Peyer's patch (tissue), 4 donors: ENCODE data around the gene CHMP4B.

ENCODE experiments used
- POLR2A ChIP-seq, 2 donors: fragments of 450-650 bp; IDR thresholded peaks; one replicate each; pipeline ENCODE4 v1.5.1; 2017; ENCODE audit warnings: antibody characterized with exemption in 2 of 2, mild to moderate bottlenecking in 2 of 2, moderate library complexity in 2 of 2
- TF ChIP-seq, protein P1 (sequence below), 6 experiments: fragments of 450-650 bp in 4 of 6; fragments of 200-600 bp in 2 of 6; sonication (generic) in 1 of 6; IDR thresholded peaks; one replicate each; pipeline ENCODE4 v1.5.1; 2017 to 2019; ENCODE audit warnings: antibody characterized with exemption in 6 of 6, mild to moderate bottlenecking in 3 of 6, moderate library complexity in 1 of 6

DNA sequence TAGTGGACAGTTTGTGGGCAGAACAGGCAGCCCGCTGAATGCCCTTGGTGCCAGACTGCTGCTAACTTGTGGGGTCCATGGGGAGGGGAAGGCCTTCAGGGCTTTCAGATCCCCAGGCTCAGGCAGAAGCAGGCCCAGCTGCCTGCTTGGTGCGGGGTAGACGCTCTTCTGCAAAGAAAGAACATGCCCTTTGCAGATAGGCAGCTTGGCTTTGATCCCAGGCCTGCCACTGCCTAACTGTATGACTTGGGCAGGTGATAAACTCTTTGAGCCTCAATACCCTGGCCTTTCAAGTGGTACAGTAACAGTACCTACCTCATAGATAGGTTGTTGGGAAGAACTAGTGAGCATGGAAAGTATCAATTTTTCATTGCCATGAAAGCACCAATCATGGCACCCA is 28.4 kb downstream of the CHMP4B start:
- no peak for TF ChIP-seq POLR2A (IDR thresholded peaks at IDR 0.05)
- TF ChIP-seq, protein P1, sequence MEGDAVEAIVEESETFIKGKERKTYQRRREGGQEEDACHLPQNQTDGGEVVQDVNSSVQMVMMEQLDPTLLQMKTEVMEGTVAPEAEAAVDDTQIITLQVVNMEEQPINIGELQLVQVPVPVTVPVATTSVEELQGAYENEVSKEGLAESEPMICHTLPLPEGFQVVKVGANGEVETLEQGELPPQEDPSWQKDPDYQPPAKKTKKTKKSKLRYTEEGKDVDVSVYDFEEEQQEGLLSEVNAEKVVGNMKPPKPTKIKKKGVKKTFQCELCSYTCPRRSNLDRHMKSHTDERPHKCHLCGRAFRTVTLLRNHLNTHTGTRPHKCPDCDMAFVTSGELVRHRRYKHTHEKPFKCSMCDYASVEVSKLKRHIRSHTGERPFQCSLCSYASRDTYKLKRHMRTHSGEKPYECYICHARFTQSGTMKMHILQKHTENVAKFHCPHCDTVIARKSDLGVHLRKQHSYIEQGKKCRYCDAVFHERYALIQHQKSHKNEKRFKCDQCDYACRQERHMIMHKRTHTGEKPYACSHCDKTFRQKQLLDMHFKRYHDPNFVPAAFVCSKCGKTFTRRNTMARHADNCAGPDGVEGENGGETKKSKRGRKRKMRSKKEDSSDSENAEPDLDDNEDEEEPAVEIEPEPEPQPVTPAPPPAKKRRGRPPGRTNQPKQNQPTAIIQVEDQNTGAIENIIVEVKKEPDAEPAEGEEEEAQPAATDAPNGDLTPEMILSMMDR (IDR thresholded peaks at IDR 0.05) = no peak
